GM19025 (cell line): ENCODE measurements around the gene NOTUM.

ENCODE experiments used
- ATAC-seq: cut with Tn5 transposase; IDR thresholded peaks from one replicate; pipeline ENCODE4 v1.9.1; 2021; ENCODE audit warnings: mild to moderate bottlenecking, low read depth, moderate library complexity; ENCODE audit not compliant: unreplicated experiment

NOTUM gene

DNA sequence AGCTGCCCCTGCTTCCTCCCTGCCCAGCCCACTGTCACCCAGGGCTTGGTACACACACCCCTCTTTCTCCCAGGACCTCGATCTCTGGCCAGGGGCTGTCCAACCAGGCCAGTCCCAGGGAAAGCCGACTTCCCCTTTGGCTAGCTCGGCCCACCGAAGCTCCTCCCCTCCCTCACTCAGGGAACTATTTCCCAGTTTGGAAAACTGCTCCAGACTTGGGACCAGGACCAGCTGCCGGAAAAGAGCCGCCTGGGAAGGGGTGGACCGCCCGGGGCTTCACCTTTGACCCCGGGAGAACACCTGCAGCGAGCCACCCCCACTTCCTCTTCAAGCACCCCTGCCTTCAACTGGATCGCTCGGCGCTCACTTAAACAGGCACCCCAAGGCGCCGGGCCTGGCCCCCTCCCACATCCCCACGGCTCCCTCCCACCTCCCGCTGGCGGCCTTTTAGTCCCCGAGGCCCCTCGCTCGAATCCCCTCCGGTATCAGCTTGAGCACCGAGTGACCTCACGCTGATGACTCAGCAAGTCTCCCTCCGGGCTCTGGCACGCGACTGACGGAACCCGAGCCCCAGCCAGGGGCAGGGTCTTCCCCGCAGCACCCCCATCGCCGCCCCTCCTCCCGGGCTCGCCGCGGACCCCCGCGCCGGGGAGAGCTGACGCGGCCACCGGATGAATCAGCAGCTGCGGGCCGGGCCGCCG, 34.4 kb downstream of the NOTUM start:
- peak; percentile 15 for ATAC-seq

DNA sequence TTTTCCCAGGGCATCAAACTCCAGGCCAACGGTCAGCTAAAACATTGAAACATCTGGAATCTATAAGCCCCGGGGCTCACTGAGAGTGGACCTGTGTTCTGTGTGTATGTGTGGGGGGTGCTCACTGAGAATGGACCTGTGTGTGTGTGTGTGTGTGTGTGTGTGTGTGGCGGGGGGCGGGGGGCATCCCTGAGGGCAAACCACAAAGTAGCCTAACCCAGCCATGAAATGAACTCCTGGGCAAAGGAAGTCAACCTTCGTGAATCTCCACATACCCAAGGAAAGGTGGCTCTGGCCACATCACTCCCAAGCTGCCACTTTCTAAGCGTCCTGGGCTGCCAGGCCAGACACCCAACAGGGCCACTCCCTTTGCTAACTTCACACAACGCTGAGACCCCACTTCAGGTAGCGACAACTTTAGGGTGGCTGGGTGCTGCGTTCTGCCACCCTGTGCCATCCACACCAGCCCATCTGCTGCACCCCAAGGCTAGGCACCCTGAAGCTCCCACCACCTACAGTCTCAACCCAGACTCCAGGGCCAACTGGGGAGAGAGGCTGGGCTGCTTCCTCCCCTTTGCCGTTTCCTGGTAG, 35.0 kb downstream of the NOTUM start:
- ATAC-seq, result no peak

DNA sequence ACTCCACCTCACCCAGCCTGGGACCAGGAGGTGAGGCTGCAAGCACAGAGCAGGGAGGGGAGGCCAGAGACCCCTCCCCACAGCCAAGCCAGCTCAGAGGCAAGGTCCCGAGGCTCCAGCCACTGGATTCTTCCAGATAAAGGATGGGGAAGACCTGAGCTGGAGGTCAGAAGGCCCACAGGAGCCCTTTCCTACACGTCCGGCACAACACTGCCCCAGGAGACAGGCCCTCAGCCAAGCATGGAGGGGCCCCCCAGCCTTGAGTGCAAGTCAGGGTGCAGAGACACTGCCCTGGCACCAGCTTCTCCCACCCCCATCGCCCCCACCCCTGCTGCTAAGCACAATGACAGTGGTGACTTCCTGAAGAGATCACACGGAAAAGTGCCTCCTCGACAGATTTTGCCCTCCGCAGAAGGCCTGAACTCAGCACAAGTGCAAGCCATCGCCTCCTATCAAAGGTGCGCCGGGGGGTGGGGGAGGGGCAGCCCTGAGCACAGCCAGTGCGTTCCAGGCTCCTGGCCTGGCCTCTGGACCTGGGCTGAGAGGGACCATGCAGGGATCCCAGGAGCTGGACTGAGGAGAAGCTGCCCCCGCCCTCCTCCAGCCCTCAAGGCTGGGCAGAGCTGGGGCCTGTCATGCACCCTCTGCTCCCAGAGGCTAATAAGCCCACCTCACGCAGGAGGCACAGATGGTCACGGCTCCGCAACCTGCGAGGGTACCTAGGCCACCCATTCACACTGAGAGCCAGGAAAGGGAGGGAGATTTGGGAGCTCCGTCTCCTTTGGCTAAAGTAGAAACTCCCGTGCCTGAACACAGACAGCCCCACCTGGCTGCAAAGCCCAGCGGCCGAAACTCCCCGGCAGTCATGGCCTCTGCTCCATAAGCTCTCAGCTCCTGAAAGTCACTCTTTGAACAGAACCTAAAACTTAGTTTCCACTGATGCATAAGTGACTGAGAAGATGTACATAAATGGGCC, 36.1 kb downstream of the NOTUM start:
- no peak for ATAC-seq

DNA sequence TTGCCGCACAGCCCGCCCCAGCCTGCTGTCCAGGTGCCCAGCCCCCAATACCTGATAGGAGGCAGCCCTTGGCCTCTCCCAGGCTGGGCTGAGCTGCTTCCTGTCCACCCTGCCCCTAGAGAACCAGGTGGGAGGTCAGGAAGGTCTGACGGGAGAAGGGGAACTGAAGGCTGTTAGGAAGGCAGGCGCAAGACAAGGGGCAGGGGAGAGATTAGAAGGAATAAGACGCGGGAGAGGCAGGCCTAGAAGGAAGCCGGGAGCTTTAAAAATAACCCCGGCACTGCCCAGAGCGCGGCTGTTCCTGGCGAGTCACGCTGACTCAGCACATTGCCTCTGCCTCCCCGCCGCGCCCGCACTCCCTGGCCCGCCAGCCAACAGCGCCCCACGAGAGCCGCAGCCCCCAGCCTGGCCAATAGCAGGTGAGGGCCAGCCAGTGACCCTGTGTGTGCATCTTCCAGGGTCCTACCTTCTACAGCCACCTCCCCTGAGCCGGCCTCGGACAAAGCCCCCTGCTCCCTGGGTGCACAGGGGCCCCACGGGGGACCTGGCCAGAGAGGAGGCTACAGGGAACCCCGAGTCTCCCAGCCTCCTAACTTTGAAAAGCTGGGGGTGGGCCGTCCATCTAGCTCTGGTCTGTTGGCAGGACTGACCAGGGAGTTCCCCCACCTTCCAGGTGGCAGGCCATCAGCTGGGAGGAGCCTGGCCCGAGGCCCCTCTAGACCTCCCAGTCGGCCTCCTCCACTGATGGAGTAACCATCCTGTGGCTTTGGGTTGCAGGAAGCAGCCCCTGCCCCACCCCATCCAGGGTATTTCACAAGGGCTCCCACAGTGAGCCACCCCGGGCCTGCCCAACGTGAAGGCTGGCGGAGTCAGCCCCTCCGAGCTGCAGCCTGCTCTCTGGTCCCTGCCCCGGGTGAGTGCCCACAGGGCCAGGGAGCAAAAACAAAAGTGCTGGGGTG, 37.4 kb downstream of the NOTUM start:
- ATAC-seq, result no peak

DNA sequence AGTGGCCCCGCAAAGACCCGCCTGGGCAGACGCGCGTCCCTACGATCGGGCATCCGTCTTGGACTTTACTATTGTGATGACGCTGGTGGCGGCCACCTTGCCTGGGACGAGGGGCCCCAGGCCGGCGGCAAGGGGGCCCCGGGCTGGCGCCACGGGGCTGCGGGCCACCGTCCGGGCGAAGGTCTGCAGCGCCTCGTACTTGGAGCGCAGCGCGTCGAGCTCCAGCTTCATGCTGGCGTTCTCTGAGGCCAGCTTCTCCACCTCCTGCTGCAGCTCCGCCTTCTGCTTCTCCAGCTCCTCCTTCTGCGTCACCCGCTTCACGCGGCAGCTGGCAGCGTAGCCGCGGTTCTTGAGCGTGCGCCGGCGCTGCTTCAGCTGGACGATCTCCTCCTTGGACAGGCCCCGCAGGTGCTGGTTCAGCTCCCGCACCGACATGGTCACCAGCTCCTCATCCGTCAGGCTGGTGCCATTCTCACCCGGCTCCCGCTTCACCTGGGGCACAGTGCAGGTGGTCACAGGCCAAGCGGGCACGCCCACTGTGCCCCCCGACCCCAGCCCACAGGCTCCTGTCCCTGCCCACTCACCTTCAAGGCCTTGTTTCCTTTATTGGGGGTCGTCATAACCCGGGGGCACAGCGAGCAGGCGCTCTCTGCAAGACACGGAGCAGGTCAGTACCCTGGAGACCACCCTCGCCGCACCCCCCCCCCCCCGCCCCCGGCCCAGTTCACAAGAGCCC, 38.3 kb downstream of the NOTUM start:
- no peak for ATAC-seq

DNA sequence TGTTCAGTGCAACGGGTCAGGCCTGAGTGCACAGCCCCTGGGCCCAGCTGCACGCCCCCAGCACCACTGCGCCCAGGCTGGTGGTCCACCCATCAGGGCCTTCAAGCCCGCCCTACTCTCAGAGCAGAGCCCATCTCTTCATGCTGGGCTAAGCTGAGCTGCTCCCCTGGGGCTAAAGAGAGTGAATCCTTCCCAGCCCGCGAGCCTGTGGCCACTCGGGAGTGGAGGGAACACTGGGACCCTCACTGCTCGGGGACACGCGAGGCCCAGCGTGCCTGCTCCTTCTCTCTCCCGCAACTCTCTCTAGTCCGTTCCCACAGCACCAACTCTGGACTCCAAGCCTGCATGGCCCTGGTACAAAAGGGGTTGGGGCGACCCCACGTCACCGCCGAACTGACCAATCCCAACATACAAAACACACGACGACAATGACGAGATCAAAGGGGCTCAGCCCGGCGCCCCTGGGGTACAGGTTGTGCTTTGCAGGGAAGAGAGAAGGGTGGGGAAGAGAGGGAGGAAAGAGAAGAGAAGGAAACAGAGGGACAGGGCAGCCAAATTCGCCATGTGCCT, 38.9 kb downstream of the NOTUM start:
- no peak for ATAC-seq

DNA sequence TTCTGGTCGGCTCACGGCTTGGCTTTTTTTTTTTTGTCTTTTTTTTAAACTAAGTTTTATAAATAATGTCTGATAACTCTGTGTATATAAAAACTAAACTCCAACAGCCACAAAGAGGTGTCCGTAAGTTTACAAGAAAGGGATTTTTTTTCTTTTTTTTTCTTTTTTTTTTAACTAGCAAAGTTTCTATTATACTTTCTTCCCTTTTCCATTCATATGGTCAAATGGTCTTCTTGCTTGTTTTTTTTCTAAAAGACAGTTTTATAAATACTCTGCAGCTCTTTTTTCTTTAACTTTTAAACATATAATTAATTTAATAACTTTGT, 39.5 kb downstream of the NOTUM start:
- ATAC-seq, result no peak

DNA sequence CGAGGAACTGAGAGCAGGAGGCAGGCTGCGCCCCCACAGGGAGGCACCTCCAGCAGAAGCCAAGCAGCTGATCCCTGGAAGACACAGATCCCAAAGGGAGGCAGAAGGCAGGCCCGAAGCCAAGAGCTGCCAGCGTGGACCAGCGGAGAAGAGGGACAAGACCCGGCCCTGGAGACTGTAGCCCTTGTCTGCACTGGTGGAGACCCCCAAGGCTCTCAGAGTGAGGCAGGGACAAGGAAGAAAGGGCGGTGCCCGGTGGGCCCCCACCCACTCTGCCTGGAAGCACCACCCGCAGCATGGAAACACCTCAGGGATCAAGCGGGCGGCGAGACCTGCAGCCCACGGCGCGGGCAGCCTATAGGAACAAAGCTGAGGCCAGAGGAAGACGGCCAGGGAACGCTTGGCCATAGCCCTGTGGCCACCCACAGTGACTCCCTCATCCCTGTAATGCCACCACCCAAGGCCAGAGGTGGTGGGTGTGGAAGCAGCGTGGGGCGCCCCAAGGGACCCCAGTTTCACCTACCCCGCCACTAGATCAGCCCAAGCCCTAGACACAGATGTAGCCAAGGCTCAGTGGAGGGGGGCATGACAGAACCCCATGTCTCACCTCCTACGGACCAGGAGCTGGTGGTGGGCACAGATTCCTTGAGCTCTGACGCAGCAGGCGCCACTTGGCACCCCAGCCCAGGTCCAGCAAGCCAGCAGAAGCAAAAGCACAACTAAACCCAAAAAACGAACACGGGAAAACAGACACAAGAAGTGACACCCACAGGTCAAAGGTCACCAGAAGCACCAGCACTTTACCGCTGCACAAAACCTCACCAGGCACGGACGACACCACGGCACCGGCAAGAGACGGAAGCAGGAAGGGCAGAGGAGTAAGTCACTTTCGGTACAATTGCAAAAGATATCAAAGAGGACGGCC, 40.1 kb downstream of the NOTUM start:
- ATAC-seq, result no peak

DNA sequence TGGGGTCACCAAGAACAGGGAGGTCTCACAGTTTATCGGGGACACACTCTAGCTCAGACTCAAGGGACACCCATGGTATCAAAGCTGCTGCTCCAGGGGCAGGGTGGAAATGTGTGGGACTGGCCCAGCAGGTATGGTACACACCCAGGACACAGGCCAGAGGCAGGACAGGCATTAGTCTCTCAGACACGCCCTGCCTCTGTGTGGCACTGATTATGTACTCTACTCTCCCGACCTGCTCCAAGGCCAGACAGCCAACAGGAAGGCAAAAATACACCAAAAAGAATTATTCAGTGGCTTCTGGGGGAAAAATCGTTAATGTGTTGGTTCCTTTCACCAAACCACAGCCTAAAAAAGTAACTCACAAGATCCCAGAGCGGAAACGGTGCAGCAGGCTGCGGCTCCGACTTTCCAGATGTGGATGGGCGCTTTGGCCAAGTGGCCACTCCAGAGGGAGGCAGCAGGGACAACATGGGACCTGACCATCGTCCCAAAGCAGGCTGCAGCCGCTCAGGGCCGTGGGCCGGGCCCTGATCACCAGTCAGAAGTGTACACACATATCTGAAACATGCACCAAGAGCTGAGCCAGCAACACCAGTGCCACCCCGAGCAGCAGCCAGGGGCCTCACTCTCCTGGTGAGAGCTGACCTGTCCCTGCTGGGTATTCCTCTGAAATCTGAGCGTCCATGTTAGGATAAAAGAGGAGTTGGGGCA, 42.0 kb downstream of the NOTUM start:
- no peak for ATAC-seq

DNA sequence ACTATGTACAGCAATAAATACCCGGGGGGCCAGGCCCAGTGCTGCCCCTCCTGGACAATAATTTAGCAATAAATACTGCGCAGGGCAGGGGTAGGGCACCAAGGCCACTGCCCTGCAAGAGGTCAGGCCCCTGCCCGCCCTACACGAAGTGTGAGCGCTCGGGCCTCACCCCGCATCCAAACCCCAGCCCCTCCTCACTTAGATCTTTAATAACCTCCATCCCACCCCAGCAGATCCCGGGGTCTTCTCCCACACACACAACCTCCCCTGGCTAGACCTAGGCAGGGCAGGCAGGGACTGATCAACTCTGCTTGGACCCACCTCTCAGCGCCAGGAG, 42.7 kb downstream of the NOTUM start:
- peak; percentile 24 for ATAC-seq

DNA sequence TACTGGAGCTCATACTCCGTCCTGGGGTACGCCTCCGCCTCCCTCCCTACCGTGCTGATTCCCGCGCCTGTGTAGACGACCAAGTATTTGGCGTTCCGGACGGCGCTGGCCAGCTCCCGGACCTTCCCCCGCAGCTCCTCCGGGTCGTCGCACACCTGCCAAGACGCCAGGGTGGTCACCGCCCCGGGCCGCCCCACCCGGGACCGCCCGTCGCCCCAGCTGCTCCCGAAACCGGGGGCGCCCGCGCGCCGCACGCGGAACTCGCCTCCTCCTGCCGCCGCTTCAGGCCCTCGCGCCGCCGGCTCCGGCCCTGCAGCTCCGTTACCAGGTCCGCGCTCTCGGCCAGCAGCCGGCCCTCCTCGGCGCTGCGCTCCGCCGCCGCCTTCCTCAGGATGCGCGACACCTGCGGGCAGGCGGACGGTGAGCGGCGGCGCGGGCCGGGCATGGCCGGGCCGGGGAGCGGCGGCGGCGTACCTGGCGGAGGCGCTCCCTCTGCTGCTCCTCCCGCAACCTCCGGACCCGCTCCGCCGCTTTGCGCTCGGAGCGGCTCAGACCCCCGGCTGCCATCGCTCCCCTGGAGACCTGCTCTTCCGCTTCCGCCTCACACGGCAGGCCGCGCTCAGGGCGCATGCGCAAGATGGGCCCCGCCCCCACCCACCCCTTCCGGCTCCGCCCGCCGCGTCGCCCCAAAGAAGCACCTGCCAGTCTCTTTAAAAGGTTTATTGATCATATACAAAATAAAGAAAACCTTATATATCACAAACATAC, 43.2 kb downstream of the NOTUM start, which contains the start of gene SIRT7:
TSS of gene SIRT7 (minus strand) at position 612 of the 768 bp plus-strand sequence. CDS start at position 567, 45 bp downstream.
- peak; percentile 70 for ATAC-seq

DNA sequence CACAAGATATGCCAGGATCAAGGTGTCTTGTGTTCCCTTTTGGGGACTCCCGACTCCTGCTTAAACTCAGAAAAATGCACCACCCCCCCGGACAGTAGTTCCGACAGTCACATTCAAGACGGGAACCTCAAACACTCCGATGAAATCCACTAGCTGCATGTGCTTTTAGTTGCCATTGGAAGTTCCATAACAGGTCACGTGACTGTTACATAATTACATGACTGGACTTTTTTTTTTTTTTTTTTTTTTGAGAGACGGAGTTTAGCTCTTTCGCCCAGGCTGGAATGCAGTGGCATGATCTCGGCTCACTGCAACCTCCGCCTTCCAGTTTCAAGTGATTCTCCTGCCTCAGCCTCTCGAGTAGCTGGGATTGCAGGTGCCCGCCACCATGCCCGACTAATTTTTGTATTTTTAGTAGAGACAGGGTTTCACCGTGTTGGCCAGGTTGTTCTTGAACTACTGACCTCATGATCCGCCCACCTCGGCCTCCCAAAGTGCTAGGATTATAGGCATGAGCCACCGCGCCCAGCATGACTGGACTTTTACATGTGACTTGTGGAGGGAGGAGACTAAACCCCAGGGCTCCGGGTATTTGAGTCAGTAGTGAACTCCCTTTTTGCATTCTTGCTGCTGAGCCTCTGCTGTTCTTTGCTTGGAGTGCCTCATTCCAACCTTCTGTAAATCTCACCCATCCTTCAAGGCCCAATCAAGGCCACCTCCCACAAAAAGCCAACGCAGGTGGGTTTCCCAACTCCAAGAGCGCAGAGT, 44.6 kb downstream of the NOTUM start:
- no peak for ATAC-seq

DNA sequence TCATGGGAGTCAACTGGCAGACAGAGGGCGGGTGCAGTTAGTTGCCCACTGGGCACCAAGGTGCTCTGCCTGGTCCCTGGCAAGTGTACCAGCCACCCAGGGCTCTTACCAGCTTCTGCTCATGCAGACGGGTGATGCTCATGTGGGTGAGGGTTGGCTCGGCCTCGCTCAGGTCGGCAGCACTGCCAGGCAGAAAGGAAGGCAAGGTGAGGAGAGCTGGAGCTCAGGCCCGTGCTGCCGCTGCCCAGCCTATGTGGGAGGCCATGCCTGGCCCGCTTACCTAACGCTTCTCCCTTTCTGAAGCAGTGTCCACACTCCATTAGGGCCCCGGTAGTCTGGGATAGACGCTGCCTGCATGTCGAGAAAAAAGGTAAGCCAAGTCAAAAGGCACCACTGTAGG, 45.7 kb downstream of the NOTUM start:
- ATAC-seq, result no peak

DNA sequence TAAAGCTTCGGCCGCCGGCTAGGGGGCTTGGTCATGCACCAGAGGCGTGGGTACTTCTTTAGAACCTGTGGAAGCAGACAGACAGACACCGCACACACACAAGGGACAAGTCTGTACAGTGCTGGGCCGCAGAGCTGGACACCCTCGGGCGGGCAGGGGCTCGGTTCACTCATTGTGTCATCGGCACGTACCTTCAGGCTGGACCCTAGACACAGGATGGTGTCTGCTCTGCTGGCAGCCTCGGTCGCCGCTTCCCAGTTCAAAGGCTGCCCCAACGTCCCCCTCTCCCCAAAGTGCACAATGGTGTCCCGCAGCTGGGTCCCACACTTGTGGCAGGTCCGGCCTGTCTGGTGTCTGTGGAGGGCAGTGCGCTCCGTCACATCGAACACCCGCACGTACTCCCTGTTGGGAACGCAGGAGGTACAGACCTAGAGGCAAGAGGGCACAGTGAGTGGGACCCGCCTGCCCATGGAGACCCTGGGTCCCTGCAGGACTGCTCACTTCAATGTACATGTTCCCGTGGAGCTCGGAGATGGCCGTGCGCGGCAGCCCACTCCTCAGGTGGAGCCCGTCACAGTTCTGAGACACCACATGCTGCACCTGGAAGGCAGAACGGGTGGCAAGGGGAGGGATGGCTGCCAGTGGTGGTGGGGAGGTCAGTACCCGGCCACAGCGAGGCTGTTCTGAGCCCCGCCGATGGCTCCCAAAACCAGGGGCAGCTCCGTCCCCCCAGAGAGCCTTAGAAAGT, 46.7 kb downstream of the NOTUM start:
- ATAC-seq, result no peak

DNA sequence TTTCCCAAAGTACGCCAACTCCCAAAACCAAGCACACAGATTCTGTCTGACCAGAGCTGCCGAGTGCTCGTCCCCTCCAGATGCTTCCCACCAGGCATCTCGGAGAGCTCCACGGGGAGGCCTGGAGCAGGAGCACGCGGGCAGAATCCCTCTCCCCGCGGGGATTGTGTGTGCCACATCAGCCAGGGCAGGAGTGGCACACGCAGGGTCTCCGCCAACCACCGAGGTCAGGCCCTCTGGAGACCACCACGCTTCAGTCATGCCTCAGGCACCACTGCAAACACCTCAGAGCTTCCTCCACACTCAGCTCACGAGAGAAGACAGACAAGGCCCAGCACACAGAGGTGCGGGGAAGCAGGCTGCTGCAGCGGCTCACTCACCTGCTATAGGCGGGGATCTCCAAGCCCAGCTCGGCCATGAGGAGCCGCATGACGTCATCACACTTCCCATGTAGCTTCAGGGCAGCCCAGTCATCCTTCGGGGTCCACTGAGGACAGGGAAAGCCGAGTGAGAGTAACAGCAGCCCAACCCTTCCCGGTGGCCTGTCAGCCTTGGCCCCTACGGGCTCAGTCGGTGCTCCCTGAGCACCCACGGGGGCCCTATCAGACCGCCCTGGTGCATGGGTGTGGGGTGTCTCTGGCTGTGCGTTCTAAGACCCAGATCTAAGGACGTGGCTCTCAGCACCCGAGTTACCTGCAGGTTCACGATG, 47.4 kb downstream of the NOTUM start:
- ATAC-seq, result no peak
